ENCODE data around the gene PFKL.
A peak's percentile ranks its signal among the peaks of the same experiment; 100 is the strongest.

The PFKL gene
- long read RNA-seq, transcript PFKL-201 (22 exons, 2,912 nt) = major isoform, 1,298 of 1,664 reads
- long read RNA-seq, partial matches to known transcripts = 149 of 1,664 reads
- long read RNA-seq, other reads (novel, unspliced or antisense) = 211 of 1,664 reads

DNA sequence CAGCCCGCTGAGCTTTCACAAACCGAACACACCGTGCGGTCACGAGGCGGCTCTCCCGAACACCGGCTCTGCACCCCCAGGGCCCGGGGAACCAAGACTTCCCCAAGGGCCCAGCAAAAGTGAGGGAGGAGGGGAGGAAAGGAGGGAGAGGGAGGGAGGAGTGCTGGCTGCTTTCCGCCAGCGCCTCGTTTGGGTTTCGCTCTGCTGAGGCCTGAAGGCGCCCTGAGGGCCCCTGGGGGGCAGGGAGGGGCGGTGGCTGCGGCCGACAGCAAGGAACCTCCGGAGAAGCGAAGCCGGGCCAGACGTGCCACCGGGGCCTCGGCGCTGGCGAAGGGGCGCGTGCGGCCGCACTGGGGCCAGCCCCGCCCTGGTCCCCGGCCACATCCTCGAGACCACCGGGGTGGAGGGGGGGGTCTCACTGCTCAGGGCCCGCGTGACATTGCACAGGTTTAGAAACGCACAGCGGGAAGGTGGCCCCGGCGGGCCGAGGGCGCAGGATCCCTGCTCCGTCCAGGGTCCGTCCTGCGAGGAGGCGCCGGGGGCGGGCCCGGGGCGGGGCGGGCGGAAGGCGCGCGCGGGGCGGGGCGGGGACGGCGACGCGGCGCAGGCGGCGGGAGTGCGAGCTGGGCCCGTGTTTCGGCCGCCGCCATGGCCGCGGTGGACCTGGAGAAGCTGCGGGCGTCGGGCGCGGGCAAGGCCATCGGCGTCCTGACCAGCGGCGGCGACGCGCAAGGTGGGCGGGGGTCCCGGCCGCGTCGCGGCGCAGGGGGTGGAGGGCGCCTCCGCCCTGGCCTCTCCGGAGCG, at the start of gene PFKL:
Gene PFKL, plus strand, starts transcription at position 596 of the 804 bp plus-strand sequence. Its CDS starts 53 bp downstream, at position 649.
- Histone ChIP-seq H3K4me3 (replicated peaks; ENCODE audit: insufficient read depth, low read length) (peak within 1 kb of the TSS; percentile 88), H3K27me3 (ENCODE audit: insufficient read depth, poor library complexity, severe bottlenecking) (no peaks in the 10 kb centered on the region), H3K27ac (replicated peaks) (peak within 1 kb of the TSS; percentile 73)
- DNase-seq (ENCODE audit: low read depth in 1 of 2, low spot score in 1 of 2) = peak; percentile 80 to 87
- TF ChIP-seq, protein P1, sequence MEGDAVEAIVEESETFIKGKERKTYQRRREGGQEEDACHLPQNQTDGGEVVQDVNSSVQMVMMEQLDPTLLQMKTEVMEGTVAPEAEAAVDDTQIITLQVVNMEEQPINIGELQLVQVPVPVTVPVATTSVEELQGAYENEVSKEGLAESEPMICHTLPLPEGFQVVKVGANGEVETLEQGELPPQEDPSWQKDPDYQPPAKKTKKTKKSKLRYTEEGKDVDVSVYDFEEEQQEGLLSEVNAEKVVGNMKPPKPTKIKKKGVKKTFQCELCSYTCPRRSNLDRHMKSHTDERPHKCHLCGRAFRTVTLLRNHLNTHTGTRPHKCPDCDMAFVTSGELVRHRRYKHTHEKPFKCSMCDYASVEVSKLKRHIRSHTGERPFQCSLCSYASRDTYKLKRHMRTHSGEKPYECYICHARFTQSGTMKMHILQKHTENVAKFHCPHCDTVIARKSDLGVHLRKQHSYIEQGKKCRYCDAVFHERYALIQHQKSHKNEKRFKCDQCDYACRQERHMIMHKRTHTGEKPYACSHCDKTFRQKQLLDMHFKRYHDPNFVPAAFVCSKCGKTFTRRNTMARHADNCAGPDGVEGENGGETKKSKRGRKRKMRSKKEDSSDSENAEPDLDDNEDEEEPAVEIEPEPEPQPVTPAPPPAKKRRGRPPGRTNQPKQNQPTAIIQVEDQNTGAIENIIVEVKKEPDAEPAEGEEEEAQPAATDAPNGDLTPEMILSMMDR (IDR thresholded peaks at IDR 0.05; ENCODE audit: insufficient read depth, low read length) = no peak
- peak; percentile 50 for TF ChIP-seq POLR2AphosphoS5 (IDR thresholded peaks at IDR 0.05; ENCODE audit: low read depth)
- no peak for TF ChIP-seq GABPA (IDR thresholded peaks at IDR 0.05; ENCODE audit: low read depth)
- TF ChIP-seq SPI1 (IDR thresholded peaks at IDR 0.05; ENCODE audit: borderline replicate concordance, low read depth) = peak; percentile 43; the same call in 1 of the 2 replicates
- TF ChIP-seq, protein P2, sequence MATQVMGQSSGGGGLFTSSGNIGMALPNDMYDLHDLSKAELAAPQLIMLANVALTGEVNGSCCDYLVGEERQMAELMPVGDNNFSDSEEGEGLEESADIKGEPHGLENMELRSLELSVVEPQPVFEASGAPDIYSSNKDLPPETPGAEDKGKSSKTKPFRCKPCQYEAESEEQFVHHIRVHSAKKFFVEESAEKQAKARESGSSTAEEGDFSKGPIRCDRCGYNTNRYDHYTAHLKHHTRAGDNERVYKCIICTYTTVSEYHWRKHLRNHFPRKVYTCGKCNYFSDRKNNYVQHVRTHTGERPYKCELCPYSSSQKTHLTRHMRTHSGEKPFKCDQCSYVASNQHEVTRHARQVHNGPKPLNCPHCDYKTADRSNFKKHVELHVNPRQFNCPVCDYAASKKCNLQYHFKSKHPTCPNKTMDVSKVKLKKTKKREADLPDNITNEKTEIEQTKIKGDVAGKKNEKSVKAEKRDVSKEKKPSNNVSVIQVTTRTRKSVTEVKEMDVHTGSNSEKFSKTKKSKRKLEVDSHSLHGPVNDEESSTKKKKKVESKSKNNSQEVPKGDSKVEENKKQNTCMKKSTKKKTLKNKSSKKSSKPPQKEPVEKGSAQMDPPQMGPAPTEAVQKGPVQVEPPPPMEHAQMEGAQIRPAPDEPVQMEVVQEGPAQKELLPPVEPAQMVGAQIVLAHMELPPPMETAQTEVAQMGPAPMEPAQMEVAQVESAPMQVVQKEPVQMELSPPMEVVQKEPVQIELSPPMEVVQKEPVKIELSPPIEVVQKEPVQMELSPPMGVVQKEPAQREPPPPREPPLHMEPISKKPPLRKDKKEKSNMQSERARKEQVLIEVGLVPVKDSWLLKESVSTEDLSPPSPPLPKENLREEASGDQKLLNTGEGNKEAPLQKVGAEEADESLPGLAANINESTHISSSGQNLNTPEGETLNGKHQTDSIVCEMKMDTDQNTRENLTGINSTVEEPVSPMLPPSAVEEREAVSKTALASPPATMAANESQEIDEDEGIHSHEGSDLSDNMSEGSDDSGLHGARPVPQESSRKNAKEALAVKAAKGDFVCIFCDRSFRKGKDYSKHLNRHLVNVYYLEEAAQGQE (IDR thresholded peaks at IDR 0.05; ENCODE audit: insufficient replicate concordance, low read depth) = peak; percentile 8

DNA sequence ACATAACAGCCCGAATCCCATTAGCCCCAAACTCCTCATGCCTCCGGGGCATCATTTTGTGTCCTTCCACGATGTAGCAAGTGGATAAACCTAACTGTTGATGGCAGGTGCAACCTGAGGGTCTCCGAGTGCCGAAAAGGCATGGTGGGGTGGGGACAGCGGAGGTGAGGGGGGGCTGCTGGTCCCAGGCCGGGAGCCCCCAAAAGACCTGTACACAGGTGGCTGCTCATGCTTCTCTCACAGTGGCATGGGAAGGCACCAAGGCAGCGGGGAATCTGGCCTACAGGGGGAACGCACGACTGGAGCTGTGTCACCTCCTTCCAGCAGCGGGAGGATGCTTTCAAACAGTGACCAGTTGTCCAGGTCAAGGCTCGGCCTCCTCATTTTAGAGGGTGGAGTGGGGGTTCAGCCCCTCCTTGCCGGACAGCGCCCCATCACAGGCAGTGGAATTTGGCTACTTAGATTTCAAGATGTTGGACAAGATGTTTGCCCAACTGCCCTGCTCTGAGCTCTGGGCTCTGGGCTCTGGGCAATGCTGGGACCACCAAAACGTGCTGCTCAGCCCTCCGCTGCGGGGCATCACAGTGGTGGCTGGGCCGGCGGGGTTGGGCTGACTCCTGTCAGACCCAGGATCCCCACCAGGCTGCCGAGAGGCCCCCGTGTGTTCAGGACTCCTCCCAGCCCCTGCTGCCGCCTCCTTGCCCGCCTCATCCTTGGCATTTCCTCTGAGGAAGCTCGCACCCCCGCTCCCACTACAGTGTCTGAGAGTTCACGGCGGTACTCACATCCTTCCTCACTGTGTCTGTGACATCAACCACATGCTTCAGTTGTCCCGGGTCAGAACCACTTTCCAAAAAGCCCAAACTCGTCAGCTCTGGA, 45.8 kb upstream of the PFKL start:
- Histone ChIP-seq H3K27ac (replicated peaks) (no peak overlapping the region), H3K27me3 (ENCODE audit: insufficient read depth, poor library complexity, severe bottlenecking) (no peaks in the 10 kb centered on the region), H3K4me3 (replicated peaks; ENCODE audit: insufficient read depth, low read length) (no peak overlapping the region)
- DNase-seq (ENCODE audit: low read depth in 1 of 2, low spot score in 1 of 2) = no peak
- no peak for TF ChIP-seq SPI1 (IDR thresholded peaks at IDR 0.05; ENCODE audit: borderline replicate concordance, low read depth)
- no peak for TF ChIP-seq POLR2AphosphoS5 (IDR thresholded peaks at IDR 0.05; ENCODE audit: low read depth)
- TF ChIP-seq, protein P2 (IDR thresholded peaks at IDR 0.05; ENCODE audit: insufficient replicate concordance, low read depth) = peak; percentile 24

DNA sequence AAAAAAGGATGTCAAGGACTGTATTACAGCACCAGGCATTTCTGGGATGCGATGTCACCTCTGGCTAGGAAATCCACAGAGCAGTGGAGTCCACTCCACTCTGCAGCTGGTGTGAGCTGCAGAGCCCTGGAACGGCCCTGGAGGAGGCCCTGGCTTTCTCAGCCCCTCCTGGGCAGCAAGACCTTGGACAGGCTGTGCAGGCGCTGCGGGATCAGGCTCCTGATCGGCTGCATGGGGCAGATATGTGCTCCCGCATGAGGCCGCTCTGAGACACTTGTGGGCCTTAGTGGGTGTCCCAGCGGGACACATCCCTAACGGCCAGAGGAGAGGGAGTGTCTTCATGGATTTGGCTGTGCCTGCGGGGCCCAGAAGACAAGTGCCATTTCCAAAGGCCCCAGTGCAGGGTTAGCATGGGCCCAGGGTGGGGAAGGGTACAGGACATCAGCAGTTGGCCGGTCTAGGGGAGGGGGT, 44.3 kb upstream of the PFKL start:
- no peak for DNase-seq (ENCODE audit: low read depth in 1 of 2, low spot score in 1 of 2)
- TF ChIP-seq, protein P1 (IDR thresholded peaks at IDR 0.05; ENCODE audit: insufficient read depth, low read length) = no peak
- no peak for TF ChIP-seq SPI1 (IDR thresholded peaks at IDR 0.05; ENCODE audit: borderline replicate concordance, low read depth)
- TF ChIP-seq, protein P2 (IDR thresholded peaks at IDR 0.05; ENCODE audit: insufficient replicate concordance, low read depth) = no peak
- no peak for TF ChIP-seq GABPA (IDR thresholded peaks at IDR 0.05; ENCODE audit: low read depth)
- TF ChIP-seq POLR2AphosphoS5 (IDR thresholded peaks at IDR 0.05; ENCODE audit: low read depth) = no peak
- no peak overlapping the region for H3K4me3 ChIP-seq (replicated peaks; ENCODE audit: insufficient read depth, low read length)
- no peak overlapping the region for H3K27ac ChIP-seq (replicated peaks)
- H3K27me3 ChIP-seq (ENCODE audit: insufficient read depth, poor library complexity, severe bottlenecking) = no peaks in the 10 kb centered on the region

Data from HL-60 (cell line).